GM18873 (cell line): ENCODE results near the gene BRSK2.

ENCODE experiments used
- ATAC-seq: cut with Tn5 transposase; IDR thresholded peaks from one replicate; pipeline ENCODE4 v1.9.1; 2021; ENCODE audit warnings: mild to moderate bottlenecking, moderate library complexity, moderate number of reproducible peaks; ENCODE audit not compliant: unreplicated experiment, low FRiP score

Gene BRSK2

DNA sequence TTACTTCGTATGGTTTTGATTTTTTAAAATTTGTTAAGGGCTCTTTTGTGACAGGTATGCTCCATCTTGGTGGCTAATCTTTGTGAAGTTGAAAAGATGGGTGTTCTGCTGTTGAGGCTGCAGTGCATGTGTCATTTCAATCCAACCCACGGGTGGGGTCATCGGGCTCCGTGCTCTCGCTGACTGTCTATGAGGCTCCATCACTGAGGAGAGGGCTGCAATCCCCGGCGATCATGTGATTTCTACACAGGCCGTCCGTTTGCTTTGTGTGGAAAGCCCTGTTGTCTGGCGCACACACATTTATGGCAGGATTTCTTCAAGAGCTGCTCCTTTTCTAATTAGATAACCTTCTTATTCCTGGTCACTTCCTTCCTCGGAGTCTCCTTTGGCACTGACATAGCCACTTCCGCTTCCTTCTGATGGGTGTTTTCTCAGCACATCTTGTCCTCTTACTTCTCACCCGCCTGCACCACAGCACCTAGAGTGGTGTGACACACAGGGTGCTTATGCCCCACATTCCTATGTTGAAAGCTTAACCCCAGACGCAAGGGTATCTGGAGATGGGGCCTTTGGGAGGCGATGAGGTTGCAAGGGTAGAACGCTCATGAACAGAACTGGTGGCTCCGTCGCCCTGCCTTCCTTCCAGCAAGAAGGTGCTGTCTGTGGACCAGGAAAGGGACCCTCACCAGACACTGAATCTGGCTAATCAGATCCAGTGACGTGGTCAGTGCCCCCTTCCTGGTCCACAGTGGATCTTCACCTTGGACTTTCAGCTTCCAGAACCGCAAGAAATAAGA lies 87.4 kb downstream of the BRSK2 start:
- no peak for ATAC-seq

GRCh38 chr11:1478011-1478410 lies 88.3 kb downstream of the BRSK2 start:
- ATAC-seq: no peak

DNA sequence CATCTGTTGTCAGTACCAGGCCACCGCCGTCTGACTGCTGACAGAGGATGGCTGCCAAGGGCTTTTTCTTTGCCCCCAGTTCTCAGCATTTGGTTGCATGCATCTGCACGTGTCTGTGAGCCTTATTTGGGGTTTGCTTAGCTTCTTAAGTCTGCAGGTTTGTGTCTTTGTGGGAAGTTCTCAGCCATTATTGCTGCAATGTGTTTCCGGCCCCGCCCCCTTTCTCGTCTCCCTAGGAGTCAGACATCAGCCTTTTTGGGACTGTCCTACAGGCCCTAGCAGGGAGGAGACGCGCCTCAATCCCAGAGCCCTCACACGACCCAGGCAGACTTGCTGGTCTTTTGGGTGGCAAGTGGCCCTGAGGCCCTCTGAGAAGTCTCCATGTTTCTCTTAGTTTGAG lies 88.8 kb downstream of the BRSK2 start:
- no peak for ATAC-seq

GRCh38 chr11:1479006-1479677 lies 89.4 kb downstream of the BRSK2 start:
- ATAC-seq: no peak

- ATAC-seq: no peak
Measured at GRCh38 chr11:1479678-1480118, 90.0 kb downstream of the BRSK2 start.

- ATAC-seq: no peak
Measured at GRCh38 chr11:1480191-1480554, 90.4 kb downstream of the BRSK2 start.

- ATAC-seq: no peak
Measured at GRCh38 chr11:1480555-1481482, 91.1 kb downstream of the BRSK2 start.

DNA sequence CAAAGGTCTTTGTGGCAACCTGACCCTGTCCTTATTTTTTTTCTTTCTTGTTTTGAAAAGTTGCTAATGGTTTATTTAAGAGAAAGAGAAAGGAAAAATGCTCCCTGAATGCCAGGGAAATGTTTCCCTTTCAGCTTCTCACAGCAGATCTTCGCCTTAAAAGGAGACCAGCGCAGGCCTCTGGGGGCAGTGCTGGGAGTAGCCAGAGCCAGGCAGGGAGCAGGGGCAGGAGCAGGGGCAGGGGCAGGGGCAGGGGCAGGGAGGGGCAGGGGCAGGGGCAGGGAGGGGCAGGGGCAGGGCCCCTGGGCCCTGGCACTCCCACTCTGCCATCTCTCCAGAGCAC lies 91.7 kb downstream of the BRSK2 start:
- no peak for ATAC-seq

DNA sequence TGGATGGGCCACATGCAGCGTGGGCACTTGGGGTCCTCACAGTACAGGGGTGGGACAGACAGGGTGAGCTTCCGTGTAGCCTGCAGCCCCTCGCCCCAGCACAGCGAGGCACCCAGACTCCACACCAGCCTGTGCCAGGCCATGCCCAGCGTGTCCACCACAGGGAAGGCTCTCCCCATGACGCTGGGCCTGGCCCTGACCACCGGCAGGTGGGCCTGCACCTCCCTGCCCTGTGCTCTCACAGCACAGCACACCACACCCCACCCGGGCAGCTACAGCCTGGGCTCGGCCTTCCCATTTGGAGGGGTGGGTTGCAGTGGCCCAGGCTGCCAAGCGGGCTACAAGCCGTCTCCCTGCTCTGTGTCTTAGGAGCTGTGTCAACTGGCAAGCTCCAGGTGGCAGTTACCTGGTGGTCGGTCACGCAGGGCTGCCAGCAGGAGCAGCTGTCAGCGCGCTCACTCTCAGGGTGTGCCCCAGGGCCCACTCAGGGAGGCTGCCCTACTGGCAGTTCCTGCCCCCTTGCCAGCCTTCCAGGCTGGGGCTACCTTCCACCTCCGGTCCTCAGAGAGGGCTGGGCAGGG lies 92.2 kb downstream of the BRSK2 start:
- no peak for ATAC-seq

- ATAC-seq: no peak
Measured at GRCh38 chr11:1482581-1483444, 93.1 kb downstream of the BRSK2 start.

DNA sequence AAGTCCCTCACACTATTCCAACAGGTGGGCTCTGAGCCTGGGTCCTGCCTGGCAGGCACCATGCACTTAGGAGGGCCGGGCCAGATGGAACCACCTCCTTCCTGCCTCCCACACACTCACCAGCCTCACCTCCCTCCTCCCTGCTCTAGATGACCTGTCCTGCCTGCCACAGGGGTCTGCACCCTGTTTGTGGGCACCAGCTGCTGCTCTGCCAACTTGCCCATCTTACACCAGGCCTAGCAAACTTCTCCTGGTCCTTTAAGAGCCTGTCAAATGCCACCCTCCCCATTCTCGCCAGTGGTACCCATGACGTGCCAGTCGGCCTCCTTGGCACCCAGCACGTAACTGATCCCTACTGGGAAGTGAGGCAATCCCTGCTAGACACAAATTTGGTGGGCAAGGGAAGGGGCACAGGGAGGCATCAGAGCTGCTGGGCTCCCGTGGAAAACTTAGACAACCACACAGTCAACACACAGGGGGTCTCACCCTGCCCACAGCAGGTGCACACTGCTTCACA lies 93.8 kb downstream of the BRSK2 start:
- no peak for ATAC-seq

GRCh38 chr11:1484061-1484671 lies 94.4 kb downstream of the BRSK2 start:
- ATAC-seq: no peak

- no peak for ATAC-seq
Measured at GRCh38 chr11:1484695-1485503, 95.2 kb downstream of the BRSK2 start.

GRCh38 chr11:1485504-1485885 lies 95.8 kb downstream of the BRSK2 start:
- no peak for ATAC-seq

- no peak for ATAC-seq
Measured at GRCh38 chr11:1486054-1486825, 96.5 kb downstream of the BRSK2 start, which contains the start of gene MOB2. Gene MOB2 (minus strand): TSS chr11:1486779. CDS start chr11:1486556, 223 bp downstream.

DNA sequence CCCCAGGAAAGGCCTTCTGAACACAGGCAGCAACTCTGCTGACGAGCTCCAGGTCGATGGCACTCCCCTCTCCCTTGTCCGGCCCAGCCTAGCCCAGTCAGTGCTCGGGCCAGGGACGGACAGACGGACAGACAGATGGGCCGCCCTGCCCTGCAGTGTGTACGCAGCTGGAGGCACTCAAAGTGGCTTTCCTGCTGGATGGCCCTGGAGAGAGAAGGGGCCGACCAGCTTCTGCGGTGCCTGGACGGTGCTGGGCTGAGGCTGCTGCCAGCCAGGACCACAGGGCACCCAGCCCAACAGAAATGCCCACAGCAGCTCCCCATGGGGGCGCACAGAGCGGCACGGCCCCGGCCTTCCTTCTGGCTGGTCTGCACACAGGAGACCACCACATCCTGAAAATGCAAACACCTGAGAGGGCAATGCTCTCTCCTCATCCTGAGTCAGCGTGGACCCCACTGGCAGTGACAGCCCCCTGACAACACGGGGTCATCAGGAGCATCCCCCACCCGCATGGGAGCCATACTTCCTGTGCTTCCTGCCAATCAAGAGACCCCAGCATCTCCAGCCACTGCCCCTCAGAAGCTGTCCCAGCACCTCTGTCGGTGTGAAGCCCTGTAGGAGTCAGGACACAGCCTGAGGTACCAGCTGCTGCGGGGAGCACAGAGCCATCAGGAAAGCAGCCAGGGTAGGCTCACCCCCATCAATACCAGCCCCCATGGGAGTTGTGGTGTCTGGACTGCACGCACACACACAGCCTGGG lies 97.5 kb downstream of the BRSK2 start:
- ATAC-seq: no peak
